ENCODE measurements around the gene GXYLT2. TPM values are rescaled to one million over a fixed set of nuclear protein-coding genes. Genes with fewer than 3 reads are reported as not detected.

The GXYLT2 gene
- total and polyA plus RNA-seq, 2 experiments from 2014 or later = 2.0 to 5.8 TPM

DNA sequence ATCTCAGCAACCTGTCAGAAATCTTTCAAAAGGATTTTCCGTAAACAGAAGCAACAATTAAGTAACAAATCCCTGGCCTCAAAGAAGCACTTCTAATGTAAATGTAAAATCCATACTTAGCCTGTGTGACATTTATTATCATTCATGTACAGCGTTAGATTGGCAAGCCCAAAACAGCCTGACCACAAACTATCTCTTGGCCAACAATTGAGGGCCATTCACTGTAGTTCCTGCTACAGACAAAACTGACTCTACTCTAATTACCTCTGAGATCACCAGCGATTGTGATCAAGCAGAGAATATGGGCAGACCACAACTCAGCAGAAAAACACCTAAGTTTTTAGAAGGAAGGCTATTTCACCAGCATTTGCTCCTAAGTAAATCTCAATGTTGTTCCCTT, 48.8 kb upstream of the GXYLT2 start (continued):
- TF ChIP-seq ZNF462 (CRISPR knock-in tag; IDR thresholded peaks at IDR 0.05) (no peak), CREB1 (CRISPR knock-in tag; IDR thresholded peaks at IDR 0.05; ENCODE audit: low read depth) (no peak), EZH2phosphoT487 (IDR thresholded peaks at IDR 0.05; ENCODE audit: unreplicated experiment) (no peak), ETS1 (IDR thresholded peaks at IDR 0.05) (no peak), EZH2 (IDR thresholded peaks at IDR 0.05; ENCODE audit: low read depth, unreplicated experiment) (no peak), ZNF114 (CRISPR knock-in tag; IDR thresholded peaks at IDR 0.05) (no peak)
- TF ChIP-seq, protein P1, sequence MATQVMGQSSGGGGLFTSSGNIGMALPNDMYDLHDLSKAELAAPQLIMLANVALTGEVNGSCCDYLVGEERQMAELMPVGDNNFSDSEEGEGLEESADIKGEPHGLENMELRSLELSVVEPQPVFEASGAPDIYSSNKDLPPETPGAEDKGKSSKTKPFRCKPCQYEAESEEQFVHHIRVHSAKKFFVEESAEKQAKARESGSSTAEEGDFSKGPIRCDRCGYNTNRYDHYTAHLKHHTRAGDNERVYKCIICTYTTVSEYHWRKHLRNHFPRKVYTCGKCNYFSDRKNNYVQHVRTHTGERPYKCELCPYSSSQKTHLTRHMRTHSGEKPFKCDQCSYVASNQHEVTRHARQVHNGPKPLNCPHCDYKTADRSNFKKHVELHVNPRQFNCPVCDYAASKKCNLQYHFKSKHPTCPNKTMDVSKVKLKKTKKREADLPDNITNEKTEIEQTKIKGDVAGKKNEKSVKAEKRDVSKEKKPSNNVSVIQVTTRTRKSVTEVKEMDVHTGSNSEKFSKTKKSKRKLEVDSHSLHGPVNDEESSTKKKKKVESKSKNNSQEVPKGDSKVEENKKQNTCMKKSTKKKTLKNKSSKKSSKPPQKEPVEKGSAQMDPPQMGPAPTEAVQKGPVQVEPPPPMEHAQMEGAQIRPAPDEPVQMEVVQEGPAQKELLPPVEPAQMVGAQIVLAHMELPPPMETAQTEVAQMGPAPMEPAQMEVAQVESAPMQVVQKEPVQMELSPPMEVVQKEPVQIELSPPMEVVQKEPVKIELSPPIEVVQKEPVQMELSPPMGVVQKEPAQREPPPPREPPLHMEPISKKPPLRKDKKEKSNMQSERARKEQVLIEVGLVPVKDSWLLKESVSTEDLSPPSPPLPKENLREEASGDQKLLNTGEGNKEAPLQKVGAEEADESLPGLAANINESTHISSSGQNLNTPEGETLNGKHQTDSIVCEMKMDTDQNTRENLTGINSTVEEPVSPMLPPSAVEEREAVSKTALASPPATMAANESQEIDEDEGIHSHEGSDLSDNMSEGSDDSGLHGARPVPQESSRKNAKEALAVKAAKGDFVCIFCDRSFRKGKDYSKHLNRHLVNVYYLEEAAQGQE (IDR thresholded peaks at IDR 0.05; ENCODE audit: unreplicated experiment) = no peak

All from GM23338 (cell line).